Subcutaneous abdominal adipose tissue (tissue), 5 donors: ENCODE data around the gene LRFN2.

Experiments used
- H3K27ac ChIP-seq: one replicate; pipeline ENCODE4 v1.7.0; 2013; ENCODE audit warnings: low read depth, mild to moderate bottlenecking, inconsistent platforms, low read length, moderate library complexity
- H3K27me3 ChIP-seq, 5 donors: one replicate each; pipeline ENCODE4 v1.7.0; 2013; ENCODE audit warnings: low read length in 5 of 5, inconsistent platforms in 1 of 5; ENCODE audit not compliant: control insufficient read depth in 5 of 5, insufficient read depth in 4 of 5
- H3K36me3 ChIP-seq, 5 donors: one replicate each; pipeline ENCODE4 v1.7.0; 2013; ENCODE audit warnings: low read length in 5 of 5; ENCODE audit not compliant: control insufficient read depth in 5 of 5, insufficient read depth in 5 of 5
- H3K4me1 ChIP-seq, 5 donors: one replicate each; pipeline ENCODE4 v1.7.0; 2013; ENCODE audit warnings: low read length in 5 of 5, mild to moderate bottlenecking in 3 of 5, moderate library complexity in 1 of 5; ENCODE audit not compliant: control insufficient read depth in 5 of 5, insufficient read depth in 5 of 5
- H3K4me3 ChIP-seq, 5 donors: one replicate each; pipeline ENCODE4 v1.7.0; 2013; ENCODE audit warnings: low read length in 5 of 5, low read depth in 1 of 5
- H3K9ac ChIP-seq, 5 donors: one replicate each; pipeline ENCODE4 v1.7.0; 2013; ENCODE audit warnings: low read length in 5 of 5, mild to moderate bottlenecking in 4 of 5, moderate library complexity in 3 of 5
- H3K9me3 ChIP-seq, 5 donors: one replicate each; pipeline ENCODE4 v1.7.0; 2013; ENCODE audit warnings: low read length in 5 of 5; ENCODE audit not compliant: control insufficient read depth in 5 of 5
- donor health status: healthy.
- donor health status: healthy.
- donor health status: healthy.
- donor health status: healthy.
- donor health status: healthy.

LRFN2 gene

DNA sequence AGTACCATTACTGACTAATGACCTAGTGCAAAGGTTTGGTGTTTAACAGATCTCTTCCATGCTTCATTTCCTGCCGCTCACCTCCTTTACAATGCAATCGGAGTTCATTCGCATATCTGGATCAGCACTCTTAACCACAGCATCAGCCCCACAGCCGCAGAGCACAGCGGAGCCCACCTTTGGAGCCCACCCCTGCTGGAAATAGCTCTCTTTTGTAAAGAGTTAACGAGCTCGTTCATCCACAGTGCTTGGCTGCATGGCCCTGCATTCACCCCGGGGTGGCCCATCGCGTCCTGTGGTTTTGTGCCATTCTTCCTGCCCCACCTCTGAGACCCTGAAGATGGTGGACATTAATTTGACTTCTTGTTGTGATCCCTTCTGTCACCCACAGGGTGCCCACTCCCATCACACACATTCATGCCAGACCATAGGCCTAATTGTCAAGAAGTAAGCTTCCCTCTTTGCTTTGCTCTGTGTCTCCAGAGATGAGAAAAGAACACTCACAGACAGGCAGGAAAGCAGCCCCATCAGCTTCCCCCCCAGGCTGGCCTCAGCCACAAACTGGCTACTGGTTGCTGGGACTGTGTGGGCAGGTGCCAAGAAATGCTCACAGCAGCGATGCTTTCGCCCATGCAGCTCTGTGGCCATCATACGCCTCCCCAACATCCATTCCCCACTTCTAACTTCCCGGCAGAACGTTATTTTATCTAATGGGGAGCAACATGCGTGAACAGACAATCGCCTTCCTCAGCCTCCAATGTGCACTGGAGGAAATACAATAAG lies 167.0 kb downstream of the LRFN2 start:
- Histone ChIP-seq H3K4me3 (no peak overlapping the region), H3K27ac (no peak overlapping the region), H3K9ac (no peak overlapping the region), H3K36me3 (no peaks in the 10 kb centered on the region), H3K27me3 (peaks cover 0 to 3% (median 0%) of the 10 kb centered on the region in 5 donors), H3K4me1 (no peaks in the 10 kb centered on the region), H3K9me3 (no peaks in the 10 kb centered on the region)

GRCh38 chr6:40419377-40419776 lies 167.8 kb downstream of the LRFN2 start:
- Histone ChIP-seq H3K27ac (no peak overlapping the region), H3K36me3 (no peaks in the 10 kb centered on the region), H3K9me3 (no peaks in the 10 kb centered on the region), H3K9ac (no peak overlapping the region), H3K4me3 (no peak overlapping the region), H3K27me3 (peaks cover 0 to 7% (median 0%) of the 10 kb centered on the region in 5 donors), H3K4me1 (no peaks in the 10 kb centered on the region)

DNA sequence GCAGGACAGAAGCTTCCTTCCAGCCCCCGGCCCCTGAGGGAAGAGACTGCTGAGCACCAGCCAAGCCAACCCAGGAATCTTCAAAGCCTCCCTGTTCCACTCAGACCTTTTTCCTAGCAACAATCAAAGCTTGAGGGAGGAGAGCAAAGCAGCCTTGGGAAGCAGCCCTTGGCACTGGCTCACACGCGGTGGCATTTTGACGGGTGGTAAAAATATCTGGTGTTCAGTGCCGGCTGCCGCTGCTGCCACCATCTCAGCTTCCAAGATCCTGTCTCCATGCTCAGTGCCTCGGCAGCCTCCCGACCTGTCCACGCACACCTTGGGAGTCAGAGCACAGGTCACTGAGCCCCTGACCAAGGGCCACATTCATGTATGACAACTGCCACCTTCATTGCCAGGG lies 170.1 kb downstream of the LRFN2 start:
- Histone ChIP-seq H3K9me3 (no peaks in the 10 kb centered on the region), H3K27ac (no peak overlapping the region), H3K36me3 (no peaks in the 10 kb centered on the region), H3K4me3 (no peak overlapping the region), H3K9ac (no peak overlapping the region), H3K27me3 (peaks cover 0 to 9% (median 4%) of the 10 kb centered on the region in 5 donors), H3K4me1 (no peaks in the 10 kb centered on the region)

DNA sequence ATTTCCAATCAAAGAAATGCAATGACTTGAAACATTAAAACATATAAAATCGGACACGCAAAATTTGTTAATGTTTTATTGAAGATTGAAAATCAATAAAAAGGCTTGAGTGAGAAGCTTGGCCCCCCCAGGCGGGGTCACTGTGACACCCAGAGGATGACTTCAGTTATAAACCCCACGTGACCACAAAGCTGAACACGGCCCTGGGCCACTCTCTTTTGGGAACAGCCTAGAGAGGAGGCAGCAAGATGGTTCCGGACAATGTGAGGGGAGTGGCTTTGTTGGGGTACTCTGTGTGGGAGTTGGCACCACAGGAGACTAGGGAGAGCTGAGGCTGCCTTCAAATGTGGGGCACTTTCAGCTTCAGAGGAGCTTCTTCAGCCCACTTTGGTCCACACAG lies 172.5 kb downstream of the LRFN2 start:
- Histone ChIP-seq H3K36me3 (no peaks in the 10 kb centered on the region), H3K9ac (no peak overlapping the region), H3K27me3 (peaks cover 0 to 13% (median 7%) of the 10 kb centered on the region in 5 donors), H3K27ac (no peak overlapping the region), H3K9me3 (no peaks in the 10 kb centered on the region), H3K4me1 (no peaks in the 10 kb centered on the region), H3K4me3 (no peak overlapping the region)

GRCh38 chr6:40413239-40413638 lies 173.9 kb downstream of the LRFN2 start:
- Histone ChIP-seq H3K9ac (no peak overlapping the region), H3K9me3 (no peaks in the 10 kb centered on the region), H3K27ac (no peak overlapping the region), H3K4me3 (no peak overlapping the region), H3K4me1 (no peaks in the 10 kb centered on the region), H3K36me3 (no peaks in the 10 kb centered on the region), H3K27me3 (peaks cover 0 to 13% (median 6%) of the 10 kb centered on the region in 5 donors)

DNA sequence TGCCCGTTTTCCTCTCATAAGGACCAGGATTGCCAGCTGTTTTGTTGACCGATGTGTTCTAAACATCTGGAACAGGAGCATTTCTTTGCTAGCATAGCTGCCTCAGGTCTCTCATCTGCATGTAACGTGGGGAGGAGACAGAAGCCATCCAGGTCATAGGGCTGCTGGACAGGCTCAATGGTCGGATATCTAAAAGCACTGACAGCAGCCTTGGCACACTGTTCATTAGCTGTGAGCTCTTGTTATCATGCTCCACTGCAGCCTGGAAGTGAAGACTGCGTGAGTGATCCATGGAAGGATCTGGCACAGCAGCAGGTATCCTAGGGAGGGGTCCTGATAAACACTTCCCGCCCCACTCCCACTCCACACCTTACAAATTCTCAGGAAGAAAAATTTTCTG lies 175.3 kb downstream of the LRFN2 start:
- no peak overlapping the region for H3K27ac ChIP-seq
- no peaks in the 10 kb centered on the region for H3K9me3 ChIP-seq
- no peaks in the 10 kb centered on the region for H3K4me1 ChIP-seq
- no peaks in the 10 kb centered on the region for H3K36me3 ChIP-seq
- H3K9ac ChIP-seq = no peak overlapping the region
- H3K27me3 ChIP-seq = peaks cover 0 to 13% (median 6%) of the 10 kb centered on the region in 5 donors
- H3K4me3 ChIP-seq = no peak overlapping the region

GRCh38 chr6:40410821-40411220 lies 176.3 kb downstream of the LRFN2 start:
- H3K27ac ChIP-seq = no peak overlapping the region
- peaks cover 0 to 13% (median 6%) of the 10 kb centered on the region in 5 donors for H3K27me3 ChIP-seq
- no peaks in the 10 kb centered on the region for H3K4me1 ChIP-seq
- no peak overlapping the region for H3K9ac ChIP-seq
- no peaks in the 10 kb centered on the region for H3K36me3 ChIP-seq
- H3K4me3 ChIP-seq = no peak overlapping the region
- H3K9me3 ChIP-seq = no peaks in the 10 kb centered on the region

- Histone ChIP-seq H3K9ac (no peak overlapping the region), H3K4me3 (no peak overlapping the region), H3K27ac (no peak overlapping the region), H3K27me3 (peaks cover 0 to 13% (median 6%) of the 10 kb centered on the region in 5 donors), H3K9me3 (no peaks in the 10 kb centered on the region), H3K4me1 (no peaks in the 10 kb centered on the region), H3K36me3 (no peaks in the 10 kb centered on the region)
Observed at GRCh38 chr6:40409716-40410397, 177.3 kb downstream of the LRFN2 start.

DNA sequence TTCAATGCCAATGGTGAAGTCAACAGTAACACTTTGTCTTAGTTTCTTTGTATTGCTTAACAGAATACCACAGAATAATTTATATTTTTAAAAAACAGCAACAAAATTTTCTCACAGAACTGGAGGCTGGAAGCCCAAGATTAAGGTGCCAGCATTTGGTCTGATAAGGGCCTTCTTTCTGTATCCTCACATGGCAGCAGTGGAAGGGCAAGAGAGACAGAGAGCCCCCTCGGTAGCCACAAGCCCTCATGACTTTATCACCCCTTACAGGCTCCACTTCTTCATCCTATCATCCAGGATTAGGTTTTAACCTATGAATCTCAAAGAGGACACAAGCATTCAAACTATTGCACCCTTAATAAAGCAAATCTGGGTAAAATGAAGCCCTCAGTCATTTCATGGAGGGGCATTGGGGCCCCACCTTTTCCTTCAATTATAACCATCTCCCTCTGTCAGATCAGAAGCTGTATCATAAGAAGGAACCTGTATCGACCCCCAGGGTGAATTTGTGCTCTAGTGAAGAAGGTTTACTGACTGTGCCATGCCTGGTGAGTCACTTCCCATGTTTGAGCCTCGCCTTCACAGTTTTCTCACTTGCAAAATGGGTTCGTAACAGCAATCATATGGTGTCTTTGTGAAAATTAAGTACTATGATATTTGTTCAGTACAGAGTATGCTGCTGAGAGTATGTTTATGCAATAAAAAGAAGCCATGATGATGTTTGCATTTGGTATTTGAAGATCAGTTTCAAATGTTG lies 178.2 kb downstream of the LRFN2 start:
- Histone ChIP-seq H3K9me3 (no peaks in the 10 kb centered on the region), H3K27ac (no peak overlapping the region), H3K4me3 (no peak overlapping the region), H3K27me3 (peaks cover 0 to 13% (median 3%) of the 10 kb centered on the region in 5 donors), H3K36me3 (no peaks in the 10 kb centered on the region), H3K4me1 (no peaks in the 10 kb centered on the region), H3K9ac (no peak overlapping the region)

DNA sequence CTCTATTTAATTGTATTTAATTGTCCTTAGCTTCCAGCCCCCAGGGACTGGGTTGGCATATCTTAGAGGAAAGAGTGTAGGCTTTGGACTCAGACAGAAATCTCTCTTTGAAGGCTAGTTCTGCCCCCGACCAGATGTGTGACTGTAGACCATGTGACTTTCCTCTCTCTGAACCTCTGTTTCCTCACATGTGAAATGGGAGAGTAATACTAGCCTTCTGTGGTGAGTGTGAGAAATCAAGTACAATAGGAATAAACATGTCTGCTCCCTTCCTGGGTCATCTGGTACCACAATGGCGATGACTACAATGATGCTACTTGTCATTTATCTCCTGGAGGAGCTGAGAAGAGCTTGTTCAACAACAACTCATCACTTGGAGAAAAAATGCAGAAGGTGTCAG lies 179.9 kb downstream of the LRFN2 start:
- Histone ChIP-seq H3K9me3 (no peaks in the 10 kb centered on the region), H3K27ac (no peak overlapping the region)

More for the DNA sequence above, 179.9 kb downstream of the LRFN2 start:
- no peak overlapping the region for H3K9ac ChIP-seq
- no peaks in the 10 kb centered on the region for H3K36me3 ChIP-seq
- no peak overlapping the region for H3K4me3 ChIP-seq
- H3K4me1 ChIP-seq = no peaks in the 10 kb centered on the region
- peaks cover 0 to 8% (median 0%) of the 10 kb centered on the region in 5 donors for H3K27me3 ChIP-seq
